SKM-1 (cell line): ENCODE data around the gene HECTD1.
A peak's percentile ranks its signal among the peaks of the same experiment; 100 is the strongest.
"Not testable (repeated sequence)": the region's sequence is repeated elsewhere in the genome, so short reads cannot be mapped to it uniquely, and the experiment has no call there.

Experiments
- DNase-seq: peaks from one replicate; lab custom pipeline; 2025; ENCODE audit not compliant: unreplicated experiment; lab: John Stamatoyannopoulos, UW

HECTD1 gene

GRCh38 chr14:31207755-31208545 is at the start of gene HECTD1:
HECTD1 (minus strand) TSS chr14:31207793; CDS start chr14:31205936, 1,857 bp downstream.
- peak; percentile 28 for DNase-seq

DNA sequence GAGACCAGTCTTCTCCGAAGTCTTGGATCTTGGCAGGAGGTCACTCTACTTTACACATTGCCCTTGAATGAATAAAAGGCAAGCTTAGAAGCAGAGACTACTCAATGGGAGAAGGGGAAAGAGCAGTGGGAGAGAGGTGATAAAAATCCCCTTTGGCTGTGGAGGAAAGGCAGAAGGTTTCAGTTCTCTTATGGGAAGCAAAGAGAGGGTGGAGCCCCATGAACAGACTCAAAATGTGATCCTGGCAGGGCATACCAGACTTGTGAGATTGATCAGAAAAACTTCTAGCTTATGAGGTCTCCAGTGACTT is 49.6 kb upstream of the HECTD1 start:
- DNase-seq = no peak

GRCh38 chr14:31256534-31257243 is 49.1 kb upstream of the HECTD1 start:
- DNase-seq = no peak

DNA sequence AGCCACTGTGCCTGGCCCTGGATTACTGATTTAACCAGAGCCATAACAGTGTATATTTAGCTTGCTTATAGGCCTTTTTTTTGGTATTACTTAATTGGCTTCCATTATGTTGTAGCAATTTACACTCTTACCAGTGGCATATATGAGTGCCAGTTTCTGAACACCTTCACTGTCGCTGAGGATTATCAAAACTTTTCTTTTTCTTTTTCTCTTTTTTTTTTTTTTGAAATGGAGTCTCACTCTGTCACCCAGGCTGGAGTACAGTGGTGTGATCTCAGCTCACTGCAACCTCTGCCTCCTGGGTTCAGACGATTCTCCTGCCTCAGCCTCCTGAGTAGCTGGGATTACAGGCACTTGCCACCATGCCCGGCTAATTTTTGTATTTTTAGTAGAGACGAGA is 48.3 kb upstream of the HECTD1 start:
- not testable (repeated sequence) for DNase-seq

- DNase-seq = no peak
These were observed 47.7 kb upstream of the HECTD1 start for GRCh38 chr14:31255286-31255685.

- no peak for DNase-seq
These were observed 46.3 kb upstream of the HECTD1 start for GRCh38 chr14:31253746-31254471.

DNA sequence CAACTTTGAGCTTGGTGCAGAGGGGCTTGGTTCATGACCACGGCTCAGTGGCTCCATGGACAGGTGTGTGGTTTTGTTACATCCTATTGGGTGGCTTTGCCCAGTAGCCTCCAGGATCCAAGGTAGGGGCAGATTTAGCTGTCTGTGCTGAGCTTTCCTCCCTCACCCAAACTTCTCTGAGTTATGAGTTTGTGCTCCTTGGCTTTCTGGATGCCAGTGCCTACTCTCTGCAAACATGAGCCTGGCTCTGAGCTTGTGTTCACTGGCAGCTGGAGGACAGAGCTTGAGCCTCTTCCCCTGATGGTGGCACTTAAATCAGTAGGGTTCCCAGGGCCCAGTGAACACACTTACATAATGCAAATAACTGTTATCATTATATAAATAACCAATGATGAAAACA is 45.3 kb upstream of the HECTD1 start:
- no peak for DNase-seq

- no peak for DNase-seq
These were observed 43.7 kb upstream of the HECTD1 start for GRCh38 chr14:31251028-31251958.

GRCh38 chr14:31244626-31245025 is 37.0 kb upstream of the HECTD1 start:
- no peak for DNase-seq

- no peak for DNase-seq
These were observed 36.3 kb upstream of the HECTD1 start for GRCh38 chr14:31243860-31244259.

DNA sequence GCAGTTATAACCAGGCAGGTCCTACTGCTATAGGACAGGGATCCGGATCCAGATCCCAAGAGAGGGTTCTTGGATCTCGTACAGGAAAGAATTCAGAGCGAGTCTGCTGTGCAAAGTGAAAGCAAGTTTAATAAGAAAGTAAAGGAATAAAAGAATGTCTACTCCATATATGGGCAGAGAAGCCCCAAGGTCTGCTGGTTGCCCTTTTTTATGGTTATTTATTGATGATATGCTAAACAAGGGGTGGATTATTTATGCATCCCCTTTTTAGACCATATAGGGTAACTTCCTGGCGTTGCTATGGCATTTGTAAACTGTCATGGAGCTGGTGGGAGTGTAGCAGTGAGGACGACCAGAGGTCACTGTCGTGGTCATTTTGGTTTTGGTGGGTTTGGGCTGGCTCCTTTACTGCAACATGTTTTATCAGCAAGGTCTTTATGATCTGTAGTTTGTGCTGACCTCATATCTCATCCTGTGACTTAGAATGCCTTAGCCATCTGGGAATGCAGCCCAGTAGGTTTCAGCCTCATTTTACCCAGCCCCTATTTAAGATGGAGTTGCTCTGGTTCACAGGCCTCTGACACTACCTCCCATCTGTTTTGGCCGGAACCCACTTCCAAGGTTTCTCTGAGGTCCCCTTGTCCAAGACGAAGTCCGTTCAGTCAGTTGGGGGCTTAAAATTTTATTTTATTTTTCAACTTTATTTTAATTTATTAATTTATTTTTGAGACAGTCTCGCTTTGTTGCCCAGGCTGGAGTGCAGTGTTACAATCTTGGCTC is 34.8 kb upstream of the HECTD1 start:
- DNase-seq = not testable (repeated sequence)

DNA sequence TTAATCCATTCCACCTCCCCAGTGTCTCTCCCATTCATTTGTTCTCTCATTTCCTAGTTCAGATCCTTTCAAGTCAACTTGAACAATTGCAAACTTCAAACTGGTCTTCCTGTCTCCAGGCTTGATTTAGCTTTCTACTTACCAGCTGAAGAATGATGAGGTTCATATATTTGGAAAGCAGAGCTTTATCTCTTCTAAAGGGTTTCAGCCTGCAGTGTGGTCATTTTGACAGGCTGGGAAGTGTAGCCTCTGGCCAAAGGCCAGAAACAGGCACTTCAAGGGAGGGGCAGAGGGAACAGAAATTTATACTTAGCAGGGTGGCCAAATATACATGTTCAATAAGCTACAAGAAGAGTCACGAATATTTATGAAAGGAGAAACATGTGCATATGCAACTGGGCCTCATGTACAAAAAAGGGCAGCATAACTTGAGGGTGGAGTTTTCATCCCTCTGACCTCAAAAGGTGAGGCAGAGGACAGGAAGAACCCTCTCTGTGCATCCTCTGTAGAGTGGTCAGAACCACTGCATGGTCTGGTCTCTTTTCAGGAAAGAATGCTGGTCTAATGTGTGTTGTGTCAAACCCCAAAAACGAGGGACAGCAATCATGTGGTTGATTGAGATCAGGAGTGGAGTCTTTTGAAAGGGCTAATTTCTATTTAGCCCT is 34.0 kb upstream of the HECTD1 start:
- DNase-seq = no peak

DNA sequence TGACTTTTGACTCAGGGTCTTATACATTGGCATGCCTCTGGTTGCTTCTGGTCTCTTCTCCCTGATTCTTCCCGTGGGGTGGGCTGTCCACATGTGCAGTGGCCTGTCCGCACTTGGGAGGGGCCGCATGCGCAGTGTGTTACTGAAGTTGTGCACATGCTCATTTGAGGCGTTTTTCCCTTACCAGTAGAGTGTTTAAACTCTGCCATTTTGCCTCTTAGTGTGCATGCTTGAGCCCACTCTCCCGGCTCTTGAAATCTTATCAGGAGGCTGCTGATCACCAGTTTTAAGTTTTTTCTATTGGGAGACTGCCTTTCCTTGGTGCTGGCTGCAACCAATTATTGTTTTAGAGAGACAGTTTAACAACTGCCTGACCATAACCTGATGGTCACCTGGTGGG is 32.1 kb upstream of the HECTD1 start:
- DNase-seq = no peak

- no peak for DNase-seq
These were observed 27.9 kb upstream of the HECTD1 start for GRCh38 chr14:31235462-31235861.

DNA sequence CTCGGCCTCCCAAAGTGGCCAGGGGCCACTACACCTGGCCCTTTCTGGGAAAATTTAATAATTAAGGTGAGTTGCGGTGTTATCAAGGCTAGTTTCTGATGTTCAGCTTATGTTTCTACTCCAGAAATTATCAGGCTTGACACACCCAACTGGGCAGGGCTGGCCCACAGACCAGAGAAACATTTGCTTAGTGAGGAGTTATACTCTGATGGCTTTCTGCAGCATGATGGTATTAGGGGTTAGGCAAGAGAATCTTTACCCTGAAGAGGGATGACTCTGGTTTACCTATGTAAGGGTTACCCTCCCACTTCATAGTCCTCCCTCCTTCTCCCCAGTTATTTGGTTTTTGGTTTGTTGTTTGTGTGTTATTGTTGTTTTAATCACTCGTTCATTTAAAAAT is 24.5 kb upstream of the HECTD1 start:
- DNase-seq = no peak

- not testable (repeated sequence) for DNase-seq
These were observed 23.7 kb upstream of the HECTD1 start for GRCh38 chr14:31231272-31231671.

- no peak for DNase-seq
These were observed 23.0 kb upstream of the HECTD1 start for GRCh38 chr14:31230573-31230958.

DNA sequence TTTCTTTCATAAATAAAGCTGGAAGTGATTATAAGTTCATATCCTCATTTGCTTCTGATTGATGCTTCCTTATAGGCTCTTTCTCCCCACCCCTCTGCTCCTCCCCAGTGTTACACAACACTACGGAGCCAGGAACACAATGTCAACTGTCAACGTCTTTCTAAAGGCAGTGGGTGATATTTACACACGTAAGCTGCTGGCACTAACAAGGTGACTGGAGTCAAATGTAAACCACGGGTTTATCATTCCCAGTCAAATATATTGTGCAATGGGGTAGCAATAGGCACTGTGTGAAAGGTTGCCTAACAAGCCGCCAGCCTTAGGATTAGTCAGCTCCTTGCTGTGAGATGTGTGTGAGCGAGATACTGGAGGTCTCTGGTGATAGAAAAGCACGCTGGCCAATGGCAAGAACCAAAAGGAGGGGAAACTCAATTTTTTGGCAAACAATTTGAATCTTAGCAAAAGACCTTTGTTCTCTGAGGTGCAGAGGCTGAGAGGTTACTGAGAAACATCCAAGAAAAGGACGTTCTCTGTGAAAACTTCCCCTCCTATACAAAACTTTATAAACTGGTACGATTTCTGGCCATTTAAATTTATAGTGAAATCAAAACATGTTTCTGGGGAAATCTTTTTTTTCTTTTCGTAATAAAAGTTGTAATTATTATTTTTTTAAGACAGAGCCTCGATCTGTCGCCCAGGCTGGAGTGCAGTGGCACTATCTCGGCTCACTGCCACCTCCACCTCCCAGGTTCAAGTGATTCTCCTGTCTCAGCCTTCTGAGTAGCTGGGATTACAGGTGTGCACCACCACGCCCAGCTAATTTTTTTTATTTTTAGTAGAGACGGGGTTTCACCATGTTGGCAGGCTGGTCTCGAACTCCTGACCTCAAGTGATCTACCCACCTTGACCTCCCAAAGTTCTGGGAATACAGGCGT is 22.3 kb upstream of the HECTD1 start:
- DNase-seq = peak; percentile 57

DNA sequence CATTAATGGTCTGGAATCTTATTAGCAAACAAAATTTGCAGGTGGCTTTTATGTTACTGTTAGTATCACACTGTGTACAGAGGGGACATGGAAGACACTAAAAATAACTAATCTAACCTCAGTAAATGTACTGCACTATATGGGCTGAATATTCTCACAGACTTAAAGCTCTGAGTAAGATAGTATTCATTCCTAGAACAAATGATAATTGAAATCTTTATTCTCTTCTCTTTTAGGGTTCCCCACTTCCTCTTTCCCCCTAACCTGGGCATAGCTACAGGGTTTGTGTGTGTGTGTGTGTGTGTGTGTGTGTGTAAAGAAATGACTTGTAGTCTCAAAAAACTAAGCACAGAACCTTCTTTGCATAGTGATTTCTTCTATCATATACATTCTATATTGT is 21.4 kb upstream of the HECTD1 start:
- DNase-seq = no peak
